Hematopoietic multipotent progenitor cell treated with erythropoietin and hydrocortisone succinate and interleukin-3 and kit ligand, for 6 days (in vitro differentiated cells): ENCODE results near the gene CENPP.

Experiments used
- DNase-seq: peaks from one replicate; pipeline ENCODE4 v3.0.0-alpha.2; 2015

CENPP gene

DNA sequence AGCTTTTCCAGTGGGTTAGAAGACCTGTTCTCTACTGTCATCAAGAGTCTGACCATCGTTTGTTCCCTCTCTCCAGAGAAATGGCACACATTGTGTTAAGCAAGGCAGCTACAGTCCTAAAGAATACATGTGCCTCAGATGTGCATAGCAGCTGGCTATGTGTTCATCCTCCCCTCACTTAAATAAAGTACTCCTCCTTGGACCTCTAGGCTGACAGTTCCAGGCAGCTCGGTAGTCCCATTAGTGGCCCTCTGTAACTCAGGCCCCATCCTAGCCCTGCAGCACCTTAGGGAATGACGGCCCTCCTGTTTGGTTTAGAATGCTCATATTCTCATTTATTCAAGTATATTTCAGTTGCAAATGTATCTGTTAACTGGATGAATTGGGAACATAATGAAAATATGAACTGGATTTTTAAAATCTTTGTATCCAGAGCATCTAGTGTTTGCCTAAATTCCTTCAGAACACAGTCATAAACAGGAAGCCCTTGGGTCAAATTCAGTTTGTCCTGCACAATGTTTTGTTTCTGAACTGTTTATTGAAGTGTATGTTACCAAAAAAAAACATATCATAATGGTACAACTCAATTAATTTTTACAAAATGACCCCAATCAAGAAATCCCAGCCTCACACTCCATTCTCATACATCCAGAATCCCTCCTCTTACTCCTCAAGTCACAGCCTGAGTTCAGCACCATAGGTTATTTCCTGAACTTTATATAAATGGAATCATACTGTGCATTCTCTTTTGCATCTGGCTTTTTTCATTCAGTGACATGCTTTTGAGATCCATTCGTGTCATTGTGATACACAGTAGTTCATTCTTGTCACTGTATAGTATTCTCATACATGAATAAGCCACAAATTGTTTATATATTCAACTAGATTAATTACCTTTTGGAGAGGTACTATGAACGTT, 158.1 kb downstream of the CENPP start:
- DNase-seq, result no peak

DNA sequence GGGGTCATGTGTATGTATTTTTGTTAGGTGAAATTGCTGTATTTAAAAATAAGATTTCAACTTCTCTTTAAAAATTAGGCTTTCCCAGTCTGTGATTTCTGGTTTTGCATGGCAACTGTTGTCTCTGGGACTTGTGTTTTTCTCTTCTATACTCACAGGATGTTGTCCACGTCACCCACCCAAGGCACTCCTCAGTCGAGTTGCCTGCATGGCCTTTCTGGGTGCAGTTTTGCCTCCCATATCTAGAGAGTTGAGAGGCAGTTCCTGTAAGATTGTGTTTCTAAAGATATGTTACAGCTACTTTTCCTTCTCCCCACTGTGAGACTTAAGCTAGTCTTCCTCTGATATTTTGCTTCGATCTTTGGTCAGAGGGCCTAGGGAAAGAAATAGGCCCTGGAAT, 158.8 kb downstream of the CENPP start:
- DNase-seq, result no peak

DNA sequence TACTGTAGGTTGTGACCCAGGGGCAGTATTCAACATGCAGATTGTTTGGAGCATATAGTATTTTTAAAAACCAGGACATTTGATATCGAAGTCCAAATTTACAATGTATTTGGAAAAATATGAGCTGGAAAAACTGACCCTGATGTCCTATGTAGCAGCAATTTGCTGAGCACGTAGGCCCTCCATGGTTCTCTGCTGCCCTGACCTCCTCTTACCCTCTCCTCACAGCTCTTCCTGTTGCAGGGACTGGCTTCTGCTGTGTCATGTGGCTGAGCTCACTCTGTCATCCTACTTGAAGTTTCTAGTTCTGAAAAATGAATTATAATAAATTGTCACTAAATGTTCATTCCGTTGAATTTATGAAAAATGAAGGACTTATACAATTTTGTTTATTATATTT, 160.6 kb downstream of the CENPP start:
- DNase-seq, result no peak

DNA sequence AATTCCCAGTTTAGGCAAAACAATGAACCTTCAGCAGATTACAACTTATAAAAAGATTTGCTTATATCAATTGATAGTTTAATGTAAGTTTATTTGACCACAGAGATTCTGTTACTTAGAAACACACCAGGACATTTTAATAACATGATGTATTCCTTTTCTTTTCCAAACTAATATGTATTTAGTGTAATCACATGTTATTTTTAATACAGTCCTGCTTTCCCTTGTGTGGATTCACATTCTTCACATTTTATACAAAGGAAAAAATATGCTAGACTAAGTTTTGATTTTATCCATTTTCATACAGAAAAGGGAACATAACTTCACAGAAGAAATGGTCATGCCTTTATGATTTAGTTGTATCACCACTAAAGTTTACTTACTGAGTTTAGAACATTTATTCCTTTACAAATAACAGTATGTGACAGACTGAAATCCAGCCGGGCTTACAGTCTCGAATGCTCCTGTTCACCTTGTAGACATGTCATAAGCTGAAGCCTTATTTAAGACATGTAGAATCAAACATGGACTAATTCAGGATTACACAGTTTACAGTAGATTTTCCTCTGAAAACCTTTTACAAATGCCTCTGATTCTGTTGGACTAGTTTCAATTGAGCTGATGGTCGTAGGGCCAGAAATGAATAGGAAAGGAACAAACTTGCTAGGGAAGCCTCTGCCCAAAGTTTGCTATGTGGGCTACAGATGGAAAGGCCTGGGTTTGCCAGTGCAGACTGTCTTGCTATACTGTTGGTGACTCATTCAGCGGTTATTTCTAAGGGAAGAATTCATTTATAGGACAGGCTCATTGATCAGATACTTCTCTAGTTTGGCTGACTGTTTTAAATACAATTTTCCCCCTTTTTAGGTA, 163.2 kb downstream of the CENPP start:
- no peak for DNase-seq

DNA sequence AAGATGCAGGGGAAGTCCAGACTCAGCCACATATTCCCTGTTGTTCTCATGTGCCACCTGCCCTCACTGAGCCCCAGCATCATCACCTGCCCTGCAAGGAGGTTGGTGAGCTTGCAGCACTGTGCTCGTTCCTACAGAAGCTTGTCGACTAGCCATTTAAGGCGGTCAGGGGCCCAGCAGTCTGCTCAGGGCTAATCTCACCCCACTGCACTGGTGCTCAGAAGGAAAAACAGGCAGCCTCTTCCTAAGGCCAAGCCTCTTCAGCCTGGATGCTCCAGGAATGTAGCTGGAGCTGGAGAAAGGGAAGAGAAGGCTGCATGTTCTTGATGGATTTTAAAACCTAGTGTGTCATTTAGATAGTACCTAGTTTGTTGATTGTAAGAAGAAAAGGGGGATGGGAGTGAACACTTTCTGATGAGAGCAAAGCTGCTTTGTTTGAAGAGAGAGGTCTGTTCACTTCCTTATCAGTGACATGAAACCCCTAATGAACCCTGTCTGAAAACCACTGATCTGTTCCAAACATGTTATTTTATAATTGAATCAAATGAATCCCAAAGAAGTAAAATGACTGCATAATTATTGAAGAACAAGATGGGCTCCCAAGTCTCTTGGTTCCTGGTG, 167.1 kb downstream of the CENPP start:
- peak; percentile 23 for DNase-seq

DNA sequence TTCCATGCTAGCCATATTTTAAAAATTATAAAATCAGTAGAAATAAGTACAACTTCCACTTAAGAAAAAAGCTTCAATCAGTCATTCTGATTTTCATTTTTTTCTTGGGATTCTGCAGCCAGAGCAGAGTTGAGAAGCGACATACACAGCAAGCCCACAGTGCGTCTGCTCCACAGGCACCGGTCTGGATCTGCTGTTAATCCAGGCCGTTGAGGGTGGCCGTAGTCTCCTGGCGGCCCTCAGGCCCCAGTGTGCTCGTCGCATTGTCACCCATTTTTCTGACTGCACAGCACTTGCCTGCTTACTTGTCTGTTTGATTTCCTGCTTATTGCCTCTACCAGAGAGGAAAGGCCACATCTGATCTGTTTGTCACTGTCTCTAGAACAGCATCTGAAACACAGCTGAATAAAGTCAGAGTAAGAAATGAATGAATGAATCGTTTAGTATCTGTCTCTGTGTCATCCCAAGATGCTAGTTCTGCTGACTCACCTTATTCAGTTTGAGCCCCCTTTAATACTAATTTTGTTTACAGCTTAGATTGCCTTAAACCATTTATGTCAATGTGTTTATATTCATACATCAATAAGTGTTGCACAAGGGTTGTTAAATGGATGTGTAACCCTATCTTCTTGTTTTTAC, 168.1 kb downstream of the CENPP start:
- no peak for DNase-seq

DNA sequence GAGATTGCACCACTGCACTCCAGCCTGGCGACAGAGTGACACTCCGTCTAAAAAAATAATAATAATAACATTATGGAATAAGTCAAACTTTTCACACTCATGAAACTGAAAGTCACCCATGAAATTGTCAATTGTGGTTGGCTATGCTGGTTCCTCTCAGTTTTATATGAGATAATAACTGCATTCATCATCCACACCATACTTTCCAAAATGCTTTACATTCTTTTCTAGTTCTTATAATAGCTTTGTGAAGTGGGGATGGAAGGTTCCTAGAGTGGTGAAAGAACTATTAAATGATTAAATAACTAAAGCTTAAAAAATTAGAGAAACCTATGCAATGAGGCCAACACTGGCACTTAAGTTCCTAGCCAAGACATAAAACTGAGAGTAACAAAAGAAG, 169.1 kb downstream of the CENPP start:
- DNase-seq, result no peak

DNA sequence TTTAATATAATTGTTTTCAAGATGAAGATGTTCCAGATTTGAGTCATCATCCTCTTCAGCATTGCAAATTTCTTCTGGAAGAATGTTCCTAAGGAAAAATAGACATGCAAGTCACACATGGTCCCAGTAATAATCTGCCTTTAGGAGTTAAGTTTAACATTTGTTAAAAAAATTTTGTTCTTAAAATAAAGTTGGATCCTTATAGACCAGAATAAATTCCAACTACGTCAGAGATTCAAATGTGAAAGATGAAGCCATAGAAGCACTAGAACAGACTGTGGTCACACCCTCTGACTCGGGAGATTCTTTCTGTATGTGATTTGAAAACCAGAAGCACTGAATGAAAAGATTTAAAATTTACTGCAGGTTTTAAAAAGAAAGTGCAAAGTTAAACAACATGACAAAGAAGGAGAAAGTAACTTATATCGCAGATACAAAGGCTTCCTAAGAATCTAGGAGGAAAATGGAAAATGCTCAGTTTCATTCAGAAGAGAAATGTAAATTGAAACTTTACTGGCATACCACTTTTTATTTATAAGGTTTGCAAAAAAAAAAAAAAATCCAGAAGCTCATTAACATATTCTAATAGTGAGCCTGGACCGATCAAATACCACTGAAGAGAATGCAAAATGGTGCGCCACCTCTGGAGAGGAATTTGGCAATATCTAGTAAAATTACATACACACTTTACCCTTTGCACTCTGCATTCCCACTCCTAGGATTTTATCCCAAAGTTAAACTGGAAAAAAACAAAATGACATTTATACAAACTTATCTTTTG, 170.8 kb downstream of the CENPP start:
- no peak for DNase-seq

DNA sequence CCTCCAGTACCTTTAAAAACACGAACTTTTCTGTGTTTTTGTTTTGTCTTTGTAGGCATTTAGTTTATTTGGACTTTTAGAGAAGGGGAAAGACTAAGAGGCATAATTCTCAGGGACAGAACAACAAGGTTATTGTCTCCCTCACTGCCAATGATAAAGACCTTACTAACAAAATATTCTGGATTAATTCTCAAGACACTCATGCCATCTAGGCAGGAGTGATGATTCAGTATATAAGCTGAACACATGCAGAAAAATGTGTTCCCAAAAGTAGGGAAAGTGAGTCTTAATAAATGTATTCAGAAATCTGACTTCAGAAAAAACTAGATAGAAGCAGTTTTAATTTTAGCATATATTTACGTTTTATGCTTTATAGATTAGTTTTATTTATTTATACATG, 173.9 kb downstream of the CENPP start:
- DNase-seq, result no peak

DNA sequence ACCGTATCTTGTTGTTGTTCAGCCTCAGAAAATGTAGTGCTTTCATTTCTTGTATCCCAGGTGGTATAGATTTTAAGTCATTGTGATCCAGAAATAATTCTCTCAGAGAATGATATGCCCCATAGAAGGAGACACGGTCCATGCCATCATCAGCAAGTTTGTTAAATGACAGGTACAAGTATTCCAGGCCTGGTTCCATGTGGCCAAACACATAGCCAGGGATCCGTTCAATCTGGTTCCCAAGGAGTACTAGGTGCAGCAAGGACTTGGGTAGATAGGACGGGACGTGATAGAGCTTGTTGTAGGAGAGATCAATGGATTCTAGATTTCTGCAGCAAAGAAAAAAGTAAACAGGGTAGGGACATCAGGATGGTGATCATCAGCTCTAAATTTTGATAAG, 175.0 kb downstream of the CENPP start:
- DNase-seq, result no peak

DNA sequence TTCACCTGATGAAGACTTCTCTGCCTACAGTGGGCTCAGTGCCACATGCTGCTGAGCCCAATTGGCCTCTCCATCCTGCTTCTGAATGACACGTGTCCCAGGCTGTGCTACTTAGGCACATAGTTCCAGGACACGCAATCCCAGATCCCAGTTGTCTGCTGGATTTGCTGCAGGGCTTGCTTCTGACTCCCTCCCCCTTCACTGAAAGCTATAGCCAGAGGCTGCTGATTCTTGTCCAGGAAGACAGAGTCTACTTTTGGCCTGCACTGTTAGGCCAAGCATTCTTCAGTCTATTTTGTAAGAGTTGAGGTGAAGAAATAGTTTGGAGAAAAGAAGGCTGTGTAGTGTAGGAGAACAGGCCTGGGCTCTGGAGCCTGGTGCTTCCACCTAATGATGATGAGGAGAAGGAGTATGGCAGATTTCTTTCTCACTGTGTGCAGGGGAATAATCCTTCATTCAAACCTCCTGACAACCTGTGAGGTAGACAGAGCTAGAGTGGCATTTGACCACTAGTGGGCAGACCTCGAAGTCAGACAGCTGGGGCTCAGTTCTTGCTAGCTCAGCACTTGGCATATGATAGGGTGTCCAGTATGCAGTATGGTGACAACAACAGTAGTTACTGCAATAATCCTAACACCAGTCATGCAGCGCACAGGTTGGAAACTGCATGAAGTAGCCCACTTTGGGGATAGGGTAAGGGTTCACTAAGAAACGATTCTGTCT, 176.1 kb downstream of the CENPP start:
- DNase-seq, result peak; percentile 75

DNA sequence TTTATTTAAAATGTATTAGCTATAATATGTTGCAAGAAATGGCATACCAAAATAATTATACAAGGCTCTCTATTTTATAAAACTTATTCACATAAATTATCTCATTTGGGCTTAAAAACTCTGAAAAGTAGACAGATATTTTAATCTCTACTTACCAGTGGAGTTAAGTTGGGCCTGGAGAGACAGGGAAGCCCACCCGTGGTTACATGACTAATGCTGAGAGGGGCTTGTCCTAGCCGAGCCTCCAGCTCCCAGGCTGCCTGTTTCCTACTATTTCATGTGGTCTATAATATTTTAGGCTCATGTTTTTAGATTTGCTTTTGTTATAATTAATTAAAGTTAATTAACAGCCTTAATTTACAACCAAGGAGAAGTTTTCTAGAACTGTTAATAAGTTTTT, 177.4 kb downstream of the CENPP start:
- peak; percentile 59 for DNase-seq

DNA sequence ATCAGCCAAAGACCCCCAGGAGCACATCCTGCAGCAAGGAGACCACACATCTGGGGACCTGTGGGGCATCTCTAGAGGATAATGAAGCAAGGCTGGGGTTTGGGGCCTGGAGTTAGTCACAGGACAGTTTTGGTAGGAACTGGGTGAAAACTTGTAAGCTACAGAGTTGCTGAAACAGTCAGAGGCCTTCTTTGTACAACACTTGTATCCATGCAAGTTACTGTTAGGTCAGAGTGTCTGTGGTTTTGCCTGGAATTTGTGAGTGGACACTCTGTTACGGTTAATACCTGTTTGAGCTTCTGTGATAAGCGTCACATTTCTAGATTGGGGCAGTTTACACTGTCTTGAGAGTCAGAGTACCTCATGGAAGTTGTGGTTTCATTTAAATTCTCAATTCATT, 179.1 kb downstream of the CENPP start:
- no peak for DNase-seq

DNA sequence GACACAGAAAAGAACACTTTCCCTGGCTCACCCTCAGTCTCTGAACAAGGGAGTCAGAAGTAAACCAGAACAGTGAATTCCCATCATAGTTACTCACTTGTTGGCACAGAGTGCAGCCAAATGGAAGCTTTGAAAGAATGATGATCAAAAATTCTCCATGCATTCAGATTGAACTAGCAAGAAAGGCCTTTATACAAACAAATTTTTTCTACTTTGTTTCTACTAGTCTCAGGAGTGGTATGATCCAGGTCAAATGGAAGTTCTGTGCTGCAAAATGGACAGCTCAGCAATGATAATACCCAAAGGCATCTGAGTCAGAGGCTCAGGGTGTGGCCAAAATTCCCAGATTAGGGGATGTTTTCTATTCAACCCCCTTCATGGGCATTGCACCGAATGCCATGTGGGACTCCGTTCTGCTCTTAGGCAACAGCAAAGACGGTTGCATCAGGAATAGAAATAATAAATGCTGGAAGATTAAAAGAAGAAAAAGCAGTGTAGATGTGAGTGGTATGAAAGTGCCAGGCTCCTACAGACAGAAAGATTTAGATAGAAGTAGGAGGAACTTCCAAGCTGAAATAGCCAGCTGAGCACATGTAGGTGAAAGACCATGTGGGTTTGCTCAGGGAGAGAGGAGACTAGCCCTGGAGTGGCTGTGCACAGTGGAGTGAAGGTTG, 180.6 kb downstream of the CENPP start:
- no peak for DNase-seq

DNA sequence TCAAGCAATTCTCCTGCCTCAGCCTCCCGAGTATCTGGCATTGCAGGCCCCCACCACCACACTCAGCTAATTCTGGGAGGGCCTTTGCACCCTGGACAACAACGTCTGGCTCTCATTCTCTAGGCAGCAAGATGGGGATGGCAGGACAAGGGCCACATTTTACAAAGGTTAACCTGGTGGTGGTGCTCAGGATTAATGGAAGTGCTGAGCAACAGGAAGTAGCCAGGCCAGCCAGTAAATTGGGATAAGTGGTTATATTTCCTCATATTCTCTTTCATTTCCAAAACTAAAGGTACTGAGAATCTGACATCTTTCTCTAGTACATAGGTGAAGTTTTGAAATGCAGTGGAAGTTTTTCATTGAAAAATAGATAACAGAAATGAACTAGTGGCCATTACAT, 181.3 kb downstream of the CENPP start:
- no peak for DNase-seq

DNA sequence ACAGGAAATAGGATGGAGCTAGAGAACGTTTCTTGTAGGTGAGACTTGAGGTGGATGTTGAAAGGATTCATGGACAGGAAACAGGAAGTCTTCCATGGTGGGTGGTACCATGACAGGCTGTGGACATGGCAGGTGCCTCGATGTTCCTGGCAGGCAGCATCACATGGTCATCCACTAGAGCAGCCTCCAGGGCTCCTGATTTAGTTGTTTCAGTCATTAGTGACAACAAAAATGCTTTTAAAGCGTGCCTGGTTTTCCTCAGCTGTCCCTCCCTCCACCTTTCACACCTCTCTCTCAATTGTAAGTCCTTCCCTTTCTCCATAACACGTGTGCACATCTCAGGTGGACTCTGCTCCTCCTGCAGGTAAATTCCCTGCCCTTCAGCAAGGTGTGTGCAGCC, 181.7 kb downstream of the CENPP start:
- DNase-seq, result no peak

DNA sequence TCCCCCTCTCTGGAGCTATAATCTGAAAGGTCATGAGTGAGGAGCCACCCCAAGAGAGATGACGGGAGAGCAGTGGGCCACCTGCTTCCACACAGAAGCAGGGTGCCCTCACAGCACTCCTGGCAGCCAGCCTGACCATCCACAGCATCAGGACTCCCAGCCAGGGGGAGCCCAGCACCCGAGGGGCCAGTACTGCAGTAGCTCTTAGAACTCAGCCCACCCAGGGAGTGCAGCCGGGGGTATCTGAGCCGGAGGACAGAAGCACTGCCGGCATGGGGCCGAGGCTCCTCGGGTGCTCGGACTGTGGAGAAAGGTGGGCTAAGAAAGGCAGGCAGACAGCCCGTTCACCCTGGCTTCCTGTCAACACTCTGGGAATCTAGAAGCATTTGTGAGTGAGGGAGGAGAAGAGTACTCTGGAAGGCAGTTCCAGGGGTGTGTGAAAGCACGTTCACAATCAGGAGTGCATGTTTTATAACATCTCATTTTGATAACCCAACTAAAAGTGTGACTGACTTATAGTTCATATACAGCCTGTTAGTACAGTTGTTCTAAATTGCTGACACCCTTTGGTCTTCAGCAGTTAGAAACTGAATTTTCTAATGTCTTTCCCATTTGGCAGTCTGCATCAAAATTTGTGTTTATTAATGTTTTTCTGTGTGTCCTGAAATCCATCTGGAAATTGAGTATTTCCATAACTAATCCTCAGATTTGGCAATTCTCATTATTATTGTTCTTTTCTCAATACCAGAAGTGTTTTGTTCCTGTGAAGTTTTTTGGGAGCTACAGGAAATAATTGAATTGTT, 182.5 kb downstream of the CENPP start:
- no peak for DNase-seq

DNA sequence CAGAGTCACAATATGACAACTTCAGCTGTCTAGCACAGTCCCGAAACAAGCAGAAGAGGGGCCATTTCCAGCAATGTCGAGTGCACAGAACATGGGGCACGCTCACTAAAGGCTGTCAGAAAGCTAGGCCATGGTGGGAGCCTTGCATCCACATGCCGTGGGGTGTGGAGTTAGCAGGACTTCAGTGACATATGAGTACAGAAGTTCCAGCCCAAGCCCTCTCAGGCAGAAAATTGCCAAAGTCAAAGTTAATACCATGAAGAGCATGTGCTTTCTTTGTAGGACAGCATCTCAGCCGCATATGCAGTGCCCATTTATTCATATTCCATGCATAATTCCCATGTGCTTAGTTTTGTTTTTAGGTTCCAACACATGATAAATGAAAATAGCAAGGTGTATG, 183.3 kb downstream of the CENPP start:
- DNase-seq, result no peak

DNA sequence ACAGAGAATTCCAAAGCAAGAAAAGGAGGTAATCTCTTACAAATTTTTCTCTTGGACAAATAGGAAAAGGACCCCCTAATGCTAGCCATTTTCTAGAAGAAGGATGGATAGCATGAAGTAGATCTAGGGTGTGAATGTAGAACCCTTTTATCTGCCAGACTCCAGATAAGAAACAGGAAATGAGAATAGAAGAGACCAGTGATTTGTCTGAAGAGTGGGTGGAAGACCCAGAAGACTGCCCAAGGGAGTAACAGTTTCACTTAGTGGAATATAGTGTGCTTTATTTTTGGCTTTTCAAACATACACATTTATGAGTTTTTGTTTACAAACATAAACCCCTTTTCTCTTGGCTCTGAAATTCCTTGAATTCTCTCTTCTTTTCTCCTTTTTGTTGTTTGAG, 185.0 kb downstream of the CENPP start:
- DNase-seq, result no peak

DNA sequence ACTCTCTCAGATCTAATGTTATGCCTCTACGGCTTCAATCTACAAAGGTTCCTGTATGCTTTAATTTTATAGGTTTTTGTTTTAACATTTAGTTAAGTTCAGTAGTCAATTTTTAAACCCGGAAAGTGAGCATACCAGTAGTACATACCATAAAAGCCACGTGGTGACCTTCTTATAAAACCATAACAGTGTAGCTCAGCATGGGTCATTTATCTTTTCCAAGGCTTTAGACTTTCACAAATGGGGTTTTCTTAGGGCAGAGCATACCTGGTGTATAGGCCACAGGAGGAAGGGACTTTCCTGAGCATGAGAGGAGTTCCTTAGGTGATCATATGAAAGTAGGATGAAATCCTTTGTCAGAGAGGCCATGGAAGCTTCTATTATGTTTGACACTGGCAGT, 186.9 kb downstream of the CENPP start:
- DNase-seq, result no peak
